Prostate gland (tissue), 2 donors: ENCODE measurements around the gene ZEB2.

Experiments used
- CTCF ChIP-seq, 4 experiments: fragments of 200-600 bp in 2 of 4; fragments of 450-650 bp in 2 of 4; sonication (generic) in 2 of 4; IDR thresholded peaks; 1 replicate in 3 of 4; 2 replicates in 1 of 4; pipeline ENCODE4 v1.5.1; 2016 to 2019; ENCODE audit warnings: antibody characterized with exemption in 4 of 4, mild to moderate bottlenecking in 2 of 4, moderate library complexity in 2 of 4
- POLR2A ChIP-seq: fragments of 450-650 bp; IDR thresholded peaks from one replicate; pipeline ENCODE4 v1.6.1; 2016; ENCODE audit warnings: antibody characterized with exemption, mild to moderate bottlenecking

DNA sequence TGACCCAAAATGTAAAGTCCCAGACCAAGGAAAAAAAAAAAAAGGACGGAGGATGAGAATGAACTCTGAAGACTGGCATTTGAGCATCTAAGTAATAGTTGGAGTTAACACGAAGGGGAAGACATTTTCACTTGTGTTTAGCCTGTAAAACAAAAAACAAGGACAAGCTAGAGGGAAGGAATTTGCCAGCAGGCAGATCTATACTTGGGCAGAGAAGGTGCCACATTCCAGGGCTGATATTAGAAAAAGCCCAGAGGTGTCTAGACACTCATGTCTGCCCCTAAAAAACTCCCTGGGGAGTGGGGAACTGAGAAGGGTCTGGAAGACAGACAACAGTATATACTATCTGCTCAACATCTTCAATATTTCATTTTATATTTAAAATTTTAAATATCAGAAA is 171.1 kb downstream of the ZEB2 start:
- TF ChIP-seq POLR2A (no peak), CTCF (IDR thresholded peaks at IDR 0.05) (no peak)
